HepG2 (cell line): ENCODE data around the gene MIGA2. TPM values are rescaled to one million over a fixed set of nuclear protein-coding genes. Genes with fewer than 3 reads are reported as not detected.
A peak's percentile ranks its signal among the peaks of the same experiment; 100 is the strongest.

ENCODE experiments used
- ATRX ChIP-seq: sonication (generic); formaldehyde crosslinking; IDR thresholded peaks from 2 replicates; pipeline ENCODE4 v1.4.0; 2020; ENCODE audit warnings: missing genetic modification reagents, borderline replicate concordance
- DMTF1 ChIP-seq: sonication (generic); formaldehyde crosslinking; IDR thresholded peaks from 2 replicates; pipeline ENCODE4 v1.4.0; 2020; ENCODE audit warnings: mild to moderate bottlenecking, missing genetic modification reagents
- MIXL1 ChIP-seq: IDR thresholded peaks from 2 replicates; pipeline ENCODE4 v1.6.1; 2016
- MTERF4 ChIP-seq: sonication (generic); formaldehyde crosslinking; IDR thresholded peaks from 2 replicates; pipeline ENCODE4 v1.8.0; 2023; ENCODE audit warnings: mild to moderate bottlenecking, missing genetic modification reagents
- NCOA2 ChIP-seq: sonication (generic); formaldehyde crosslinking; IDR thresholded peaks from 2 replicates; pipeline ENCODE4 v1.8.0; 2022; ENCODE audit warnings: inconsistent platforms
- SOX6 ChIP-seq, 2 experiments: fragments of 450-650 bp in 1 of 2; sonication (generic) in 1 of 2; formaldehyde crosslinking in 1 of 2; IDR thresholded peaks; 2 replicates each; pipeline versions ENCODE4 v1.4.0 to v1.6.1; 2017 to 2020; ENCODE audit warnings: antibody characterized with exemption in 1 of 2, mild to moderate bottlenecking in 1 of 2, missing genetic modification reagents in 1 of 2
- SRY ChIP-seq: sonication (generic); formaldehyde crosslinking; IDR thresholded peaks from 2 replicates; pipeline ENCODE4 v1.8.0; 2022; ENCODE audit warnings: mild to moderate bottlenecking, missing genetic modification reagents
- STAG1 ChIP-seq: sonication (generic); formaldehyde crosslinking; IDR thresholded peaks from 2 replicates; pipeline ENCODE4 v1.4.0; 2020; ENCODE audit warnings: missing genetic modification reagents
- TBX3 ChIP-seq: fragments of 450-650 bp; IDR thresholded peaks from 2 replicates; pipeline ENCODE4 v1.6.1; 2017; ENCODE audit warnings: antibody characterized with exemption, mild to moderate bottlenecking, inconsistent platforms, borderline replicate concordance
- THAP11 ChIP-seq: IDR thresholded peaks from 2 replicates; pipeline ENCODE4 v1.6.1; 2016; ENCODE audit warnings: missing biosample characterization, missing genetic modification reagents
- ZBTB14 ChIP-seq: sonication (generic); formaldehyde crosslinking; IDR thresholded peaks from 2 replicates; pipeline ENCODE4 v1.4.0; 2020; ENCODE audit warnings: missing genetic modification reagents
- ZNF296 ChIP-seq: sonication (generic); formaldehyde crosslinking; conservative IDR thresholded peaks from 2 replicates; pipeline ENCODE4 v1.5.0; 2020; ENCODE audit warnings: mild to moderate bottlenecking, missing genetic modification reagents
- ZNF484 ChIP-seq: sonication (generic); formaldehyde crosslinking; IDR thresholded peaks from 2 replicates; pipeline ENCODE4 v1.5.1; 2020; ENCODE audit warnings: mild to moderate bottlenecking, low read depth, missing genetic modification reagents, borderline replicate concordance
- ZNF660 ChIP-seq: sonication (generic); formaldehyde crosslinking; IDR thresholded peaks from 2 replicates; pipeline ENCODE4 v1.5.1; 2020; ENCODE audit warnings: mild to moderate bottlenecking, low read depth, missing genetic modification reagents, borderline replicate concordance
- ZNF772 ChIP-seq: sonication (generic); formaldehyde crosslinking; IDR thresholded peaks from 2 replicates; pipeline ENCODE4 v1.5.0; 2020; ENCODE audit warnings: mild to moderate bottlenecking, missing genetic modification reagents
- ZNF800 ChIP-seq: sonication (generic); formaldehyde crosslinking; IDR thresholded peaks from 2 replicates; pipeline ENCODE4 v1.4.0; 2020; ENCODE audit warnings: missing genetic modification reagents
- polyA plus RNA-seq, 8 experiments: library from polyadenylated mRNA; depleted of rRNA in 3 of 8; stranded (reverse) in 7 of 8; unstranded in 1 of 8; fragments of >200 nt; fragmentation: Illumina TruSeq in 4 of 8; extraction: Trizol in 4 of 8; gene quantifications; 2 replicates each; pipeline versions ENCODE4 v1.2.1 to v1.2.3, GENCODE V29; 2011 to 2016; ENCODE audit warnings: low read depth in 4 of 8, missing spikeins in 1 of 8, mixed read lengths in 1 of 8; ENCODE audit not compliant: insufficient read depth in 1 of 8
- total RNA-seq, 5 experiments: library from RNA; depleted of rRNA; stranded (reverse); fragments of >200 nt; fragmentation: Illumina TruSeq; extraction: Trizol; gene quantifications; 2 replicates each; pipeline ENCODE4 v1.2.3, GENCODE V29; 2016; ENCODE audit warnings: low read depth in 1 of 5

The MIGA2 gene
- total and polyA plus RNA-seq, 2 of the 13 experiments (the other 11 are each of a cell fraction or from before 2014, with no cell fraction given) = 10.8 to 17.1 TPM

- TF ChIP-seq DMTF1 (CRISPR knock-in tag) (no peak), ZNF772 (CRISPR knock-in tag) (no peak), ZBTB14 (no peak), TBX3 (no peak), MIXL1 (CRISPR knock-in tag) (no peak), ZNF296 (CRISPR knock-in tag) (no peak), NCOA2 (CRISPR knock-in tag) (no peak), SOX6 (IDR thresholded peaks at IDR 0.05) (no peak), SOX6 (CRISPR knock-in tag; IDR thresholded peaks at IDR 0.05) (0 out of 2 replicates have a peak, but pooled peaks have one; percentile 3), ZNF660 (CRISPR knock-in tag) (no peak), SRY (CRISPR knock-in tag) (0 out of 2 replicates have a peak, but pooled peaks have one; percentile 0), THAP11 (CRISPR knock-in tag) (0 out of 2 replicates have a peak, but pooled peaks have one; percentile 18), ZNF484 (CRISPR knock-in tag) (no peak), STAG1 (CRISPR knock-in tag) (peak; percentile 44), ZNF800 (CRISPR knock-in tag) (no peak), MTERF4 (CRISPR knock-in tag) (no peak), ATRX (CRISPR knock-in tag) (no peak)
Observed at GRCh38 chr9:129028192-129028966, 8.0 kb upstream of the MIGA2 start, which contains the start of gene SH3GLB2 (continued).
